ENCODE measurements around the gene COL4A2. TPM values are rescaled to one million over a fixed set of nuclear protein-coding genes. Genes with fewer than 3 reads are reported as not detected.

COL4A2 gene
- total RNA-seq, 1 donor from 2014 or later = 273 TPM

GRCh38 chr13:110403315-110403714 is 96.2 kb downstream of the COL4A2 start:
- TF ChIP-seq CTCF (IDR thresholded peaks at IDR 0.05) = no peak
- Histone ChIP-seq H3K27me3 (peaks cover 2% of the 10 kb centered on the region), H3K27ac (no peak overlapping the region), H3K9me3 (no peaks in the 10 kb centered on the region), H3K4me3 (no peak overlapping the region), H3K4me1 (peaks cover 29% of the 10 kb centered on the region), H3K36me3 (no peaks in the 10 kb centered on the region)
- ATAC-seq = no peak
- intact Hi-C loops (cut with DNase I) = no loop called here
- no peak for DNase-seq

GRCh38 chr13:110403721-110404120 is 96.6 kb downstream of the COL4A2 start:
- Histone ChIP-seq H3K4me3 (no peak overlapping the region), H3K36me3 (no peaks in the 10 kb centered on the region), H3K27ac (no peak overlapping the region), H3K9me3 (no peaks in the 10 kb centered on the region), H3K27me3 (no peaks in the 10 kb centered on the region), H3K4me1 (peaks cover 26% of the 10 kb centered on the region)
- ATAC-seq (no peak), DNase-seq (no peak)
- TF ChIP-seq CTCF (IDR thresholded peaks at IDR 0.05) = no peak
- intact Hi-C loops (cut with DNase I) = no loop called here

GRCh38 chr13:110404321-110404720 is 97.2 kb downstream of the COL4A2 start:
- Histone ChIP-seq H3K36me3 (no peaks in the 10 kb centered on the region), H3K27ac (no peak overlapping the region), H3K9me3 (no peaks in the 10 kb centered on the region), H3K4me1 (peaks cover 27% of the 10 kb centered on the region), H3K4me3 (no peak overlapping the region), H3K27me3 (no peaks in the 10 kb centered on the region)
- DNase-seq = no peak
- ATAC-seq = no peak
- TF ChIP-seq CTCF (IDR thresholded peaks at IDR 0.05) = no peak
- intact Hi-C loops (cut with DNase I) = no loop called here

- Histone ChIP-seq H3K27ac (no peak overlapping the region), H3K9me3 (no peaks in the 10 kb centered on the region), H3K4me3 (no peak overlapping the region), H3K27me3 (no peaks in the 10 kb centered on the region), H3K36me3 (no peaks in the 10 kb centered on the region), H3K4me1 (peaks cover 26% of the 10 kb centered on the region)
- DNase-seq (no peak), ATAC-seq (no peak)
- intact Hi-C loops (cut with DNase I) = no loop called here
- TF ChIP-seq CTCF (IDR thresholded peaks at IDR 0.05) = no peak
Observed at GRCh38 chr13:110405597-110406450, 98.7 kb downstream of the COL4A2 start.

GRCh38 chr13:110407021-110407420 is 99.9 kb downstream of the COL4A2 start:
- intact Hi-C loops (cut with DNase I) = no loop called here
- peak overlapping the region; percentile 24 for H3K27ac ChIP-seq
- TF ChIP-seq CTCF (IDR thresholded peaks at IDR 0.05) = no peak
- peaks cover 32% of the 10 kb centered on the region for H3K4me1 ChIP-seq
- ATAC-seq = no peak
- H3K36me3 ChIP-seq = no peaks in the 10 kb centered on the region
- no peak for DNase-seq
- no peaks in the 10 kb centered on the region for H3K9me3 ChIP-seq
- no peak overlapping the region for H3K4me3 ChIP-seq
- no peaks in the 10 kb centered on the region for H3K27me3 ChIP-seq
